Stimulated activated naive B cell treated with anti-CD40 and anti-IgM and Interleukin-4, amounts not matched to agents 10 μg/mL and 1 μg/mL and 100 μg/mL, for 72 hours (primary cell): ENCODE data around the gene FSIP1.

Experiments used
- ATAC-seq, 2 donors: fragments of 150-1000 bp; cut with Tn5 transposase; replicated peaks; 2 replicates each; pipeline ENCODE4 v1.10.0; 2021; ENCODE audit warnings: moderate library complexity in 1 of 2
- DNase-seq: peaks from one replicate; pipeline ENCODE4 v3.0.0; 2021
- H3K27ac Mint-ChIP-seq: one replicate; pipeline ENCODE4 v1.8.0; 2022; ENCODE audit warnings: mild to moderate bottlenecking, mixed read lengths
- H3K27me3 Mint-ChIP-seq, 2 donors: one replicate each; pipeline ENCODE4 v1.8.0; 2022; ENCODE audit warnings: mixed read lengths in 2 of 2
- H3K36me3 Mint-ChIP-seq, 2 donors: one replicate each; pipeline ENCODE4 v1.8.0; 2022; ENCODE audit warnings: mixed read lengths in 2 of 2, mild to moderate bottlenecking in 1 of 2
- H3K4me1 Mint-ChIP-seq, 2 donors: one replicate each; pipeline ENCODE4 v1.8.0; 2022; ENCODE audit warnings: mixed read lengths in 2 of 2, mild to moderate bottlenecking in 1 of 2
- H3K4me3 Mint-ChIP-seq, 2 donors: one replicate each; pipeline ENCODE4 v1.8.0; 2022; ENCODE audit warnings: mild to moderate bottlenecking in 2 of 2, mixed read lengths in 2 of 2, moderate library complexity in 1 of 2
- H3K9me3 Mint-ChIP-seq, 2 donors: one replicate each; pipeline ENCODE4 v1.8.0; 2022; ENCODE audit warnings: mixed read lengths in 2 of 2, mild to moderate bottlenecking in 1 of 2

The FSIP1 gene

DNA sequence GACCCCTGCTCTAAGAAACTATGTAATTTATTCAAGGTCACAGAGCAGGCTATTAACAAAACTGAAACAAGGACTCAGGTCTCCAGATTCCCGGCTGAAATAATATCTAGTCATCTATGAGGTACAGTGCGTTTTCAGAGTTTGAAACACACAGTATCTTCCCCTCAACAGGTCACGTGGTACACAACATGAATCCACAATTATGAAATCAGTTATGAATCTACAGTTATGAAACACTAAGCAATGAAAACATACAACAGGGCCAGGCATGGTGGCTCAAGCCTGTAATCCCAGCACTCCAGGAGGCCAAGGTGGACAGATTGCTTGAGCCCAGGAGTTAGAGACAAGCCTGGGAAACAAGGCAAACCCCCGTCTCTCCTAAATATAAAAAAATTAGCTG is 72.7 kb downstream of the FSIP1 start:
- no peak overlapping the region for H3K4me3 Mint-ChIP-seq
- H3K27ac Mint-ChIP-seq = no peak overlapping the region
- no peaks in the 10 kb centered on the region for H3K9me3 Mint-ChIP-seq
- ATAC-seq (no peak), DNase-seq (no peak)
- H3K36me3 Mint-ChIP-seq = no peaks in the 10 kb centered on the region
- H3K4me1 Mint-ChIP-seq = no peaks in the 10 kb centered on the region
- H3K27me3 Mint-ChIP-seq = no peaks in the 10 kb centered on the region

DNA sequence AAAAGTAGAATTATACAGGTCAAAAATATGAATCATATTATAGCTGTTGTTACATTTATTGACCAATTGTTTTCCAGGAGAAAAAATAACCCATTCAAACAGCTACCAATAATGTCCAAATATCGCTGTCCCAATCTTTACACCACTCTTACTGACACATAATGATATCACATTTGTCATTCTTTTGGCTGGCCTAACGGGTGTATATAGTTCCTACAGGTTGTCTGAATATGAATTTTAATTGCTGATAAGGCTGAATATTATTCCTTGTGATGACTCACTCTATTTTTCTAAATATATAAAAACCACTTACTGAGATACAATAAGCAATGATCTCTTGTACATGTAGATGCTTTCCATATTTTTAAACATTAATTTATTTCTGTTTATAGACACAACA is 76.4 kb downstream of the FSIP1 start:
- H3K9me3 Mint-ChIP-seq = no peaks in the 10 kb centered on the region
- no peaks in the 10 kb centered on the region for H3K4me1 Mint-ChIP-seq
- no peak overlapping the region for H3K4me3 Mint-ChIP-seq
- no peak for DNase-seq
- H3K36me3 Mint-ChIP-seq = no peaks in the 10 kb centered on the region
- no peak for ATAC-seq
- H3K27me3 Mint-ChIP-seq = no peaks in the 10 kb centered on the region
- H3K27ac Mint-ChIP-seq = no peak overlapping the region

DNA sequence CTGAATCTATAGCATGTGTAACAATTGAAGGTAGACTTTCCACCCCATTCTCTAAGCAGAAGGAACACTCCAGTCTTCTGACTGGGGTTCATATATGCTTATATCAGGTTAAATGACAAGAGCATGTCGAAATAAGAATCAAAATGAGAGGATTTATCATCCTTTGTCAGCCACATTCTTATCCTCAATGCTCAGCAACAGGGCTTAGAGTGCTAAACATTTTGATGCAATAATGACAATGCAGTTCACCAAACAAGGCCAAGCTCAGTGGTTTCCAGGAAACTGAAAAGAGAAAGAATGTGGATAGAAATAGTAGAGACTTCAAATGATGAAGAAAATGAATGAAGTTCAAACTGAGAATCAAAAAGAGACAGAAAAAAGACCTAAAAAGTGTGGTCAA is 78.0 kb downstream of the FSIP1 start:
- Mint-ChIP-seq H3K4me1 (no peaks in the 10 kb centered on the region), H3K9me3 (no peaks in the 10 kb centered on the region), H3K27ac (no peak overlapping the region), H3K27me3 (no peaks in the 10 kb centered on the region), H3K36me3 (no peaks in the 10 kb centered on the region), H3K4me3 (no peak overlapping the region)
- DNase-seq = no peak
- no peak for ATAC-seq

DNA sequence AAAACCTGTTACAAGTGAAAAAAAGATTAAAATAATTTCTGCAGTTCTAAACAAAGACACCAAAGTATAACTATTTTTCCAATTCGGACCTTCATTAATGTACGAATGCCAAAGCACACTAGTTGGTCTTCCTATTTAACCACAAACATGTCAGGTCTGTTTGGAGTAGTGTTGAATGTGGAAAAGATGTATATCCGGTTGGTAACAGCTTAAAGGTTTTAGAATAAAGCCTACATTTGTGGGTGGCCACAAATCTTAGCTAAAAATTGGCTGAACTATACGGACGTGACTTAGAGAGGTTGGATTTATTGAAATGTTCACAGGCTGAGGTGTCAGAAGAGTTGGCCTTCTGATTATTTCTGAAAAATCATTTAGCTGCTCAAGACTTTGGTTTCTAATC is 78.4 kb downstream of the FSIP1 start:
- no peak overlapping the region for H3K27ac Mint-ChIP-seq
- H3K4me3 Mint-ChIP-seq = no peak overlapping the region
- no peaks in the 10 kb centered on the region for H3K36me3 Mint-ChIP-seq
- no peaks in the 10 kb centered on the region for H3K4me1 Mint-ChIP-seq
- ATAC-seq = no peak
- no peaks in the 10 kb centered on the region for H3K9me3 Mint-ChIP-seq
- DNase-seq = no peak
- no peaks in the 10 kb centered on the region for H3K27me3 Mint-ChIP-seq

DNA sequence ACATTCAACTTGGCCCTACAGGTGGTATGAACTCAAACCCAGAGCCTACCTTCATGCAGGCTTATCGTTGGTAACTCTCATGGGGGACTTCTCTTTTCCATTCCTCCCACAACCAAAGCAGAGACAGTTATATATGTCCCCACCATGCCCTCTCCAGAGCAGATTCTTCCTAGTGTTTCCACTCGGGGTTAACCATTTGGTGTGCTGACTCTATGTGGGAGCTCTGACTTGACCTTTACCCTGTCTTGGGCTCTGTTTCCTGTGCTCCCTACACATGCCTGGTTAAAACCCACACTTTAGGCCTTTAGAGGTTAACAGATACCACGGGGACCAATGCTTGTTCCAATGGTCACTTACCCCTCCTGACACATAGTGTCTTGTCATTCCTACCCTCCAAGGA is 80.7 kb downstream of the FSIP1 start:
- H3K27me3 Mint-ChIP-seq = no peaks in the 10 kb centered on the region
- H3K9me3 Mint-ChIP-seq = no peaks in the 10 kb centered on the region
- H3K4me3 Mint-ChIP-seq = no peak overlapping the region
- H3K36me3 Mint-ChIP-seq = no peaks in the 10 kb centered on the region
- DNase-seq (no peak), ATAC-seq (no peak)
- H3K27ac Mint-ChIP-seq = no peak overlapping the region
- H3K4me1 Mint-ChIP-seq = no peaks in the 10 kb centered on the region

DNA sequence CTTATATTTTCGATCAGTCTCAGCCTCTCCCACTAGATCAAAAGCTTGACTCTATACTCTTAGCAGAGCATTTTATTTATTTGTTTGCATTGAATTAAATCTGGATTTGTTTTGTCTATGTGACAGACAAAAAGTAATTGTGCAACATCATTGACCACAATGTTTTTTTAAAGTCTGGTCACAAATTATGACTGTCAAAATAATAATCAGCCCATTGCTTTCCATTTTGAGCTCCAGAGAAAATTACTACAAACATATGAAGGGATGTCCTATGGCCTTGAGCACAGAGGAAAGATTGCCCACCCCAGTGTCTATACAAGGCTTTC is 82.3 kb downstream of the FSIP1 start:
- DNase-seq (no peak), ATAC-seq (no peak)
- no peak overlapping the region for H3K27ac Mint-ChIP-seq
- H3K27me3 Mint-ChIP-seq = no peaks in the 10 kb centered on the region
- H3K9me3 Mint-ChIP-seq = no peaks in the 10 kb centered on the region
- H3K4me1 Mint-ChIP-seq = no peaks in the 10 kb centered on the region
- no peak overlapping the region for H3K4me3 Mint-ChIP-seq
- H3K36me3 Mint-ChIP-seq = no peaks in the 10 kb centered on the region

DNA sequence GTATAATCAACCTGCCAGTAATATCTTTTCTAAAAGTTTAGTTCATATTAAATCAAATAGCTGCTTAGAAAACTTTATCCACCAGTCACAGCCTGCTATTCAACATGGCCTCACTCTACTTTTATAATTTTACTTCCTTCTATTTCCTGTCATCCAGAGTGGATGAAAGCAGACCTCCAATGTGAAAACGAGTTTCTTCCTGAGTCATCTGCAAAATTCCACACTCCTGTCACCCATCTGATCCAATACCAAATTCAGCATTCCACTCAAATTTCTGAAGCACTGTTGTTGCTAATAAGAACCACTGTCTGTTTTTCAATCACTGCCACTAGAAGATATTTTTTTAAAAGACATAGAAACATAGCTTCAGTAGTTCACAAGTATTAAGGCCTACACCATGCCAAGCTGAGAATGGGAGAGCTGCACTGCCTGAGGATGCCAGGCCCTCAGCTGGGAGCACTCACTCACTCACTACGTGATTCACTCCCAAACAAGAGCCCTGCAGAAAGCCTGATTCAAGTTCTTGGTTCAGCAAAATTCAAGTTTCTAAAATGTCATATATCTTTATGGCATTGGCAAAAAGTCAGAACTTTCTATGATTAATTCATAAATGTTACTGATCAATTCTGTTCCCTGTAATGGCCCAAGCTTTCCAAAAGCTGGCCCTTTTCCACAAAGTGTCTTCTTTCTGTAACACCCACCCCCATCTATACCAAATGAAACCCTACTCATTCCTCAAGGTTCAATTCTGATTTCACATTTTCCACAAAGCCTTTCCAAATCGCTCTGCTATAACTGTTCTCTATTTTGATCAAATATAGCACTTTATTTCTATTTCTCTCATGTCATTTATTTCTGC is 82.9 kb downstream of the FSIP1 start:
- Mint-ChIP-seq H3K36me3 (no peaks in the 10 kb centered on the region), H3K4me1 (no peaks in the 10 kb centered on the region), H3K4me3 (no peak overlapping the region), H3K27ac (no peak overlapping the region), H3K27me3 (no peaks in the 10 kb centered on the region), H3K9me3 (no peaks in the 10 kb centered on the region)
- DNase-seq = no peak
- ATAC-seq = no peak

DNA sequence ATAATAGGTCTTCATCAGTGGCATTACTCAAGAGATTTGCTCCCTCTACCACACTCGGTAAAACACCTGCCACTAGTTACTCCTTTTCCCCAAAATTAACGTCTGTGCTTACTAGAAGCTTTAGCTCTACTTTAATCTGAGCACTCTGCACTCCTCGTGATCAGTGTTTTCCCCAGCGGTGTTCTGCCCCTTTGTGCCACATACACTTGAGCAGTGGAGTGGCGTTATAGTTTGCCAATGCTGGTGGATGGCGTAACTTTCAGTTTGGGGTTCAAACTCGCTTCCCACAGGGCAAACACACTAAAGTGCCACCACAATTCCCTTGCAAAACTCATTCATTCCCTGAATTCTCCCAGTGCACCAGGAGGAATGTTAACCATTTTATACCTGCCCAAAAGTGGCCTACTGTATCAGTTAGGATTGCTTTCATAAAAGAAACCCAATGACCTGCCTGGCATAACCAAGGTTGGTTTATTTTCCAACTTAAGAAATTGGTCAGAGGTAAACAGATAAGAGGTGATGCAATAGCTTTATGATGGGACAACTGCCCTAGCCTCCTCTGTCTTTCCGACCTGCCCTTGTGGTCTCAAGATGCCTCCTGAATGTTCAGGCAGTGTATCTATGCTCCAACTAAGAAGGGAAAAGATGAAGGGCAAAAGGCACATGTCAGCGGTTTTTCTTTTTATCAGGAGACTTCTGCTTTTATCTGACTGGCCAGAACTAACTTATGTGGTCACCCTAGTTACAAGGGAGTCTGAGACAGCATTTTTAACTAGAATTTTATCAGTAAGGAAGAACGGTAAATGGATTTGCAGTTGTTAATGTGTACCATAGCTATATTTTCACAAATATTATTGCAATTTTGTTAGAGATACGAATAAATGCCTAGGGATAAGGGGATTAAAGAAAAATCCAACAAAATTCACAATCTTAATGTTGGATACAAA is 83.9 kb downstream of the FSIP1 start:
- Mint-ChIP-seq H3K27ac (no peak overlapping the region), H3K4me3 (no peak overlapping the region)
- ATAC-seq = no peak

DNA sequence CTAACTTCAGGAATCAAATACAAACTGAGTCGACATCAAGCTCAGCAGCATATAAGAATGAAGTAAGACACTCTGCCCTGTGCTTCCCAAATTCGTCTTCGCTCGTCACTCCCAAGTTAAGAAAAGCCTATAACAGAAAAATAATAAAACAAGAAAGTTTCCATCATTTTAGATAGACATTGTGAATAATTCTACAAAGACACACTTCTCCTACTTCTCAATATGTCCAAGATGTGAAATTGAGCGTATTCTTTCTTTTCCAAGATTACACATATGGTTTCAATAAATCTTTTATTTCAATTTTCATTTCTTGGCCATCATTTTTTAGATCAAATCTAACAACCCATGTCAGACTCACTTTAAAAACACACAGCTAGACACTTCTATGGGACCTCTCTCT is 85.1 kb downstream of the FSIP1 start:
- ATAC-seq (no peak), DNase-seq (no peak)
- no peak overlapping the region for H3K27ac Mint-ChIP-seq
- no peak overlapping the region for H3K4me3 Mint-ChIP-seq
- no peaks in the 10 kb centered on the region for H3K36me3 Mint-ChIP-seq
- no peaks in the 10 kb centered on the region for H3K27me3 Mint-ChIP-seq
- H3K4me1 Mint-ChIP-seq = no peaks in the 10 kb centered on the region
- H3K9me3 Mint-ChIP-seq = no peaks in the 10 kb centered on the region

More for the DNA sequence above, 83.9 kb downstream of the FSIP1 start:
- no peaks in the 10 kb centered on the region for H3K4me1 Mint-ChIP-seq
- no peak for DNase-seq
- no peaks in the 10 kb centered on the region for H3K36me3 Mint-ChIP-seq
- H3K27me3 Mint-ChIP-seq = no peaks in the 10 kb centered on the region
- H3K9me3 Mint-ChIP-seq = no peaks in the 10 kb centered on the region

DNA sequence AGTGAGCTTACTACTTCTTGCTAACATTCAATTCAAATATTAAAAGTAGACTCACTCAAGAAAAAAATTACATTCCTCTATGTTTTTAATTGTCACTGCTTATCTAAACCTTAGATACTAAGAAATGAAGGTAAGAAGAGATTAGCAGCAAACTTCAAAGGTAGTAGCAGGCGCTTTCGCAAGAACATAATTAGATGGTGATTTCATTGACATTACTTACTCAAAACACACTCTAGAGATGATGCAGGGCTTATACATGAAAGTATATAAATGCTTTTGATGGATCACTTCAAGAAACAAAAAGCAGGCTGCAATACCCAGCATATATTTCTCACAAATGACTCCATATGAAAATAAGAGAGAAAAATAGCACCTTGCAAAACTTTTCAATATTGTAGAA is 86.8 kb downstream of the FSIP1 start:
- H3K4me3 Mint-ChIP-seq = no peak overlapping the region
- no peak overlapping the region for H3K27ac Mint-ChIP-seq
- DNase-seq = no peak
- H3K36me3 Mint-ChIP-seq = no peaks in the 10 kb centered on the region
- H3K27me3 Mint-ChIP-seq = no peaks in the 10 kb centered on the region
- H3K4me1 Mint-ChIP-seq = no peaks in the 10 kb centered on the region
- no peaks in the 10 kb centered on the region for H3K9me3 Mint-ChIP-seq
- ATAC-seq = no peak

DNA sequence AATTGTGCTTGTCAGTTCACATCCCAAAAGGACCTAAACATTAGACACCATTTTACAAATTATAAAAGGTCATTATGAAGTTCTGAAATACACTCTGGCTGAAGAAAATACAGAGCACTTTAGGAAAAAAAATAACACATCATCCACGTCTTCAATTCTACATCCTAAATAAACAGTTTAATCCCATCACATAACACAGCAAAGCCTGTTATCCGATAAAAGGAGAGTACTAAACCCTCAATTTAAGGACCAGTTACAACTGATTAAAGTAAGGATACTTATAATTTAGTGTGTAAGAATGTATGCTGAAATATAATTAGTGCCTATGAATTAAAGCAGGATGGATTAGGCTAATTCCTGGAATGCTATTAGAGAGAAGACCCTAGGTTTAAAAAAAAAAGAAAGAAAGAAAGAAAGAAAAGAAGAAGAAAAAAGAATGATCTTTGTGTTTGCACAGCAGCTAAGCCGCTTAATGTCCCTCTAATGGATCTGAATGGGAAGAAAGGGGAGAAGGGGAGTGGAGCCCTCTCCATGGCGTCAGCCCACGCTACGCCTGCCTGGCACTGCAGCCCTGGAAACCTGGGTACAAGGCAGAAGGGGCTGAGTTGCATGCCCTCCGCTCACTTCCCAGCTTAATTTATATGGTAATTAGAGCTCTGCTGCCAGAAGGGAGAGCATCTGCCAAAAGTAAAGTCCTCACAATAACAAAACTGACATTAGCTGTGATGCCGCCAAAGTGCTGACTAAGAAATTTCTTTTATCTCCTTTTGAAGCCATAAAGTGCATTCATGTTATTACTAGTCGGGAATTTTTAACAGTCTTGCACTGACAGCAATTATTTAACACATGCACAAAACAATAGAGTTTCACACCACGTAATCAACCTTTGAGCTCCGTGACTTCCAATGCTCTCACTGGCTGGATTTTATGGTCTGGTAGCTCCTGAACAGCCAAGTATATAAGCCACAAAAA is 90.0 kb downstream of the FSIP1 start:
- Mint-ChIP-seq H3K4me3 (no peak overlapping the region), H3K4me1 (no peaks in the 10 kb centered on the region), H3K27me3 (no peaks in the 10 kb centered on the region), H3K36me3 (no peaks in the 10 kb centered on the region), H3K27ac (no peak overlapping the region), H3K9me3 (no peaks in the 10 kb centered on the region)
- DNase-seq (no peak), ATAC-seq (no peak)

DNA sequence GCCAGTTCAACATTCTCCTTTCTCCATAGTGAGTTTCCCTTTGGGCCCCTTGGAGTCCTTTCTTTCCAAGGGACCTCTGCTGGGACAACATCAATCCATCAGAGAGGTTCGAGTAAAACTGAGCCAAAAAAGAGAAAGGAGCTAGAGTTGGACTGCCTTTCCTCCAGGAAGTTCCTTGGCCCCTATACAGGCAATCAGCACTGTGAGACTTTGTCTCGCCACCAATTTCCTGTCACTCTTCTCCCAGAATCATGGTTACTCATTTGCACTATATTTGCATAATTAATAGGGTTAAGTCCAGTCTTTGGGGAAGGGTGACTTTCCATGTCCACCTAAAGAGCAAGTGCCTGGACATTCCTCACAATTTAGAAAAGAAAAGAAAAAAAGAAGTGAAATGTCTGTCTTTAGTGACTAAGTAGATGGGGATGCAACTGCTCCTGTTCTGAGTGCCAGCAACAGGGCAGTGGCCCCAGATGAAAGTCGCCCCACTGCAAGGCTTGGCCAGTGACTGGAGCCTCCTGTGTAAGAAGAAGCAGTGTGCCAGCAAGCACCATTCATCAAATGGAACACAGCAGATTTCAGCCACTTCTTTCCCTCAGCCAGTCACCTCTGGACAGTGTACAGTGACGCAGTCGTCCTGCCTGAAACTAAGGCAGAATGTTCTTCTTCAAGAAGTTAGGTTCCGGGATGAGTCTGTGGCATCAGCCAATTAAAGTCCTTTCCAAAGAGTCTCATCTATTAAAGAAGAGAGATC is 91.6 kb downstream of the FSIP1 start:
- no peak for DNase-seq
- Mint-ChIP-seq H3K4me3 (no peak overlapping the region), H3K36me3 (no peaks in the 10 kb centered on the region), H3K4me1 (no peaks in the 10 kb centered on the region), H3K27ac (no peak overlapping the region), H3K27me3 (no peaks in the 10 kb centered on the region), H3K9me3 (no peaks in the 10 kb centered on the region)
- ATAC-seq = no peak

DNA sequence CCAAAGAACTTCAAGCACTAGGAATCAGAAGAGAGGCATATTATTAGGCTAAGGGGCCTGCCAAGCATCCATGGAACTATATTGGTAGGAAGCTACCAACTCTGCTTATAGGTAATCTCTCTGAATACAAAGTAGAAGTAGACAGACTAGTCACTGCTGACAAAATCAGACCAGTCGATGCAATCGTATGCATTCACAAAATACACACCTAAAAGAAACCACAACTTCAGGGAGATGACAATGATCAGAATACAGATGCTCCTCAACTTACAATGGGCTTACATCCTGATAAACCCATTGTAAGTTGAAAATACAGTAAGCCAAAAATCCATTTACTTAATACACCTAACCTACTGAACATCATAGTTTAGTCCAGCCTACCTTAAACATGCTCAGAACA is 94.7 kb downstream of the FSIP1 start:
- H3K27me3 Mint-ChIP-seq = no peaks in the 10 kb centered on the region
- DNase-seq (no peak), ATAC-seq (no peak)
- H3K9me3 Mint-ChIP-seq = no peaks in the 10 kb centered on the region
- no peak overlapping the region for H3K4me3 Mint-ChIP-seq
- no peaks in the 10 kb centered on the region for H3K4me1 Mint-ChIP-seq
- no peak overlapping the region for H3K27ac Mint-ChIP-seq
- H3K36me3 Mint-ChIP-seq = no peaks in the 10 kb centered on the region
